Measurements from ENCODE around the gene CD2AP. TPM values are rescaled to one million over a fixed set of nuclear protein-coding genes. Genes with fewer than 3 reads are reported as not detected.

CD2AP gene
- total and polyA plus RNA-seq, 9 of the 15 experiments (the other 6 are each of a cell fraction or from before 2014, with no cell fraction given), result 9.4 to 69.7 (median 38.7) TPM

DNA sequence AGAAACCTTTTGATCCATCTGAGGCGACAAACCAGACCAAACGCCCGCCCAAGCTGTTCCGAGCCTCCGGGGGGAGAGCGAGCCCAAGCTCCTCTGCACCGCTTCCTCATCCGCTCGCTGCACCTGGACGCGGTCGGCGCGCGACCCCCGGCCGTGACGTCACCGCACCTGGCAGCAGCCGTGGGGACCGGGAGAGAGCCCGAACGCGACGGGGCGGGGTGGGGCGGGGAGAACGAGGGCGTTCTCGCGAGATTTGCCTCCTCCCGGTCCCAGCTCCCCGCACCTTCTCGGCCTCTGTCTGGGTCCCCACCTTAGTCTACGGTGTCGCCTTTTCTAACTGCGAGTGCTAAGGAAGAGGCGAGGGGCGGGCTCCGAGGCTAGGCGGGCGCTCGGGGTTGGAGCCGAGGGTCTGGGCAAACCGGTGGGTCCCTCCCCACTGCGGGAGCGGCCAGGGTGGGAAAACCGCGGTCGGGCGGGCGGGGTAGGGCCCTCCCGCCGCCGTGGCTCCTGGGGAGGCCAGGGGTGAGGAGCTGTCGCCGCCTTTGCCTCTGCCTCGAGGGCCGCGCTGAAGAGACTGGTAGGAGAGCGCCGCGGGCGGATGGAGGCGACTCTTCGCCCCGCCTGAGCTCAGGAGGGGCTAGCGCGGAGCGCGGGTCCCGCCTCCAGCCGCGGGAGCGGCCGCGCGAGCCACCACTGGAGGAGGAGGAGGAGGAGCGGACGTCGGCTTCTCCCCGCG, at the start of gene CD2AP (continued):
- TF ChIP-seq MIER1 (IDR thresholded peaks at IDR 0.05; ENCODE audit: low read depth), result no peak
- 0 out of 2 replicates have a peak, but pooled peaks have one; percentile 49 for TF ChIP-seq SMARCE1 (IDR thresholded peaks at IDR 0.05)
- TF ChIP-seq POLR2G (IDR thresholded peaks at IDR 0.05; ENCODE audit: low read depth, low read length), result peak; percentile 99
- TF ChIP-seq CHD2 (IDR thresholded peaks at IDR 0.05; ENCODE audit: low read depth, low read length), result peak; percentile 99
- TF ChIP-seq LARP7 (IDR thresholded peaks at IDR 0.05), result 0 out of 2 replicates have a peak, but pooled peaks have one; percentile 10
- TF ChIP-seq TAF7 (tag; IDR thresholded peaks at IDR 0.05), result peak; percentile 81
- TF ChIP-seq ZBTB1 (CRISPR knock-in tag; IDR thresholded peaks at IDR 0.05; ENCODE audit: borderline replicate concordance, low read depth), result peak; percentile 76; the same call in 1 of the 2 replicates
- peak; percentile 52; the same call in 1 of the 2 replicates for TF ChIP-seq E2F3 (CRISPR knock-in tag; IDR thresholded peaks at IDR 0.05)
- 0 out of 2 replicates have a peak, but pooled peaks have one; percentile 48 for TF ChIP-seq HNRNPL (IDR thresholded peaks at IDR 0.05; ENCODE audit: low read depth, low read length)
- peak; percentile 75 for TF ChIP-seq NBN (IDR thresholded peaks at IDR 0.05; ENCODE audit: low read depth)
- peak; percentile 61 for TF ChIP-seq ZNF589 (CRISPR knock-in tag; IDR thresholded peaks at IDR 0.05; ENCODE audit: low read depth)
- peak; percentile 39; the same call in 1 of the 2 replicates for TF ChIP-seq CBFA2T3 (IDR thresholded peaks at IDR 0.05)
- peak; percentile 81 for TF ChIP-seq FIP1L1 (IDR thresholded peaks at IDR 0.05; ENCODE audit: low read depth, low read length, poor library complexity, severe bottlenecking)
- peak; percentile 24 for TF ChIP-seq ZNF232 (CRISPR knock-in tag; IDR thresholded peaks at IDR 0.05)
- TF ChIP-seq, protein P1, sequence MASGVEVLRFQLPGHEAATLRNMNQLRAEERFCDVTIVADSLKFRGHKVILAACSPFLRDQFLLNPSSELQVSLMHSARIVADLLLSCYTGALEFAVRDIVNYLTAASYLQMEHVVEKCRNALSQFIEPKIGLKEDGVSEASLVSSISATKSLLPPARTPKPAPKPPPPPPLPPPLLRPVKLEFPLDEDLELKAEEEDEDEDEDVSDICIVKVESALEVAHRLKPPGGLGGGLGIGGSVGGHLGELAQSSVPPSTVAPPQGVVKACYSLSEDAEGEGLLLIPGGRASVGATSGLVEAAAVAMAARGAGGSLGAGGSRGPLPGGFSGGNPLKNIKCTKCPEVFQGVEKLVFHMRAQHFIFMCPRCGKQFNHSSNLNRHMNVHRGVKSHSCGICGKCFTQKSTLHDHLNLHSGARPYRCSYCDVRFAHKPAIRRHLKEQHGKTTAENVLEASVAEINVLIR (CRISPR knock-in tag; IDR thresholded peaks at IDR 0.05), result peak; percentile 88
- TF ChIP-seq RBBP5 (IDR thresholded peaks at IDR 0.05; ENCODE audit: borderline replicate concordance, insufficient read depth, low read length, poor library complexity, severe bottlenecking), result peak; percentile 99
- TF ChIP-seq, protein P2, sequence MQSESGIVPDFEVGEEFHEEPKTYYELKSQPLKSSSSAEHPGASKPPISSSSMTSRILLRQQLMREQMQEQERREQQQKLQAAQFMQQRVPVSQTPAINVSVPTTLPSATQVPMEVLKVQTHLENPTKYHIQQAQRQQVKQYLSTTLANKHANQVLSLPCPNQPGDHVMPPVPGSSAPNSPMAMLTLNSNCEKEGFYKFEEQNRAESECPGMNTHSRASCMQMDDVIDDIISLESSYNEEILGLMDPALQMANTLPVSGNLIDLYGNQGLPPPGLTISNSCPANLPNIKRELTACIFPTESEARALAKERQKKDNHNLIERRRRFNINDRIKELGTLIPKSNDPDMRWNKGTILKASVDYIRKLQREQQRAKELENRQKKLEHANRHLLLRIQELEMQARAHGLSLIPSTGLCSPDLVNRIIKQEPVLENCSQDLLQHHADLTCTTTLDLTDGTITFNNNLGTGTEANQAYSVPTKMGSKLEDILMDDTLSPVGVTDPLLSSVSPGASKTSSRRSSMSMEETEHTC (IDR thresholded peaks at IDR 0.05), result 0 out of 2 replicates have a peak, but pooled peaks have one; percentile 4
- TF ChIP-seq RBM22 (IDR thresholded peaks at IDR 0.05; ENCODE audit: low read depth, low read length, poor library complexity, severe bottlenecking), result peak; percentile 82
- 0 out of 2 replicates have a peak, but pooled peaks have one; percentile 21 for TF ChIP-seq FOXK1 (CRISPR knock-in tag; IDR thresholded peaks at IDR 0.05; ENCODE audit: borderline replicate concordance)
- peak; percentile 19; the same call in 1 of the 2 replicates for TF ChIP-seq CEBPG (CRISPR knock-in tag; IDR thresholded peaks at IDR 0.05)
- TF ChIP-seq CEBPG (tag; conservative IDR thresholded peaks at IDR 0.05 in 1 of 2, IDR thresholded peaks at IDR 0.05 in 1 of 2), result peak in 1 of 2 experiments; percentile 21; a peak in 1 of 4 replicates
- peak; percentile 2; the same call in 1 of the 2 replicates for TF ChIP-seq ZNF197 (CRISPR knock-in tag; IDR thresholded peaks at IDR 0.05; ENCODE audit: low read depth)
- TF ChIP-seq POLR2AphosphoS5 (IDR thresholded peaks at IDR 0.05; ENCODE audit: control insufficient read depth, insufficient read depth, low read depth, low read length), result peak; percentile 57
- TF ChIP-seq POLR2H (tag; IDR thresholded peaks at IDR 0.05; ENCODE audit: low read depth), result peak; percentile 91
- TF ChIP-seq ZEB2 (IDR thresholded peaks at IDR 0.05), result peak; percentile 89
- peak; percentile 99 for TF ChIP-seq RBFOX2 (IDR thresholded peaks at IDR 0.05; ENCODE audit: low read depth, low read length)
- TF ChIP-seq CSDE1 (IDR thresholded peaks at IDR 0.05), result 0 out of 4 replicates have a peak, but pooled peaks of 1 of the 2 experiments have one; percentile 45
